ENCODE data around the gene CAPNS2. TPM values are rescaled to one million over a fixed set of nuclear protein-coding genes. Genes with fewer than 3 reads are reported as not detected.

Gene CAPNS2
- total and polyA plus RNA-seq, 9 of the 15 experiments (the other 6 are each of a cell fraction or from before 2014, with no cell fraction given): 0.12 to 0.65 (median 0.24) TPM; not detected in 2

DNA sequence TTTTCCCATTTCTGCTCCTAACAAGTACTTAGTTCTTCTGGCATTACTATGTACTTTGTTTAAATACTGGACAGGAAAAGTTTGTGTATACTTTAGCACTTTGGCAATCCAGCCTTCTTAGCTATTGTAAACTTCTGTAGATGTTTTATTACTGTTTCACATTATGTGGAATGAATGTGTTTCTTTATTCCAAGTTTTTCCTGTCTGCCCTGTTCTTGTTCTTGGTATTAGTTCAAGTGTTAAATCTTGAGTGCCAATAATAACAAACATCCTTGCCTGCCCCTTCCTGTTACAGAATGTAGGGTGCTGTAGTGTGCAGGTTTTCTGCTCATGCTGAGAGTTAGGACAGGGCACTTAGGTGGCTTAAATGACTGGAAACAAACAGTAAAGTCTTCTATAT lies 7.3 kb upstream of the CAPNS2 start (continued):
- TF ChIP-seq, protein P1, sequence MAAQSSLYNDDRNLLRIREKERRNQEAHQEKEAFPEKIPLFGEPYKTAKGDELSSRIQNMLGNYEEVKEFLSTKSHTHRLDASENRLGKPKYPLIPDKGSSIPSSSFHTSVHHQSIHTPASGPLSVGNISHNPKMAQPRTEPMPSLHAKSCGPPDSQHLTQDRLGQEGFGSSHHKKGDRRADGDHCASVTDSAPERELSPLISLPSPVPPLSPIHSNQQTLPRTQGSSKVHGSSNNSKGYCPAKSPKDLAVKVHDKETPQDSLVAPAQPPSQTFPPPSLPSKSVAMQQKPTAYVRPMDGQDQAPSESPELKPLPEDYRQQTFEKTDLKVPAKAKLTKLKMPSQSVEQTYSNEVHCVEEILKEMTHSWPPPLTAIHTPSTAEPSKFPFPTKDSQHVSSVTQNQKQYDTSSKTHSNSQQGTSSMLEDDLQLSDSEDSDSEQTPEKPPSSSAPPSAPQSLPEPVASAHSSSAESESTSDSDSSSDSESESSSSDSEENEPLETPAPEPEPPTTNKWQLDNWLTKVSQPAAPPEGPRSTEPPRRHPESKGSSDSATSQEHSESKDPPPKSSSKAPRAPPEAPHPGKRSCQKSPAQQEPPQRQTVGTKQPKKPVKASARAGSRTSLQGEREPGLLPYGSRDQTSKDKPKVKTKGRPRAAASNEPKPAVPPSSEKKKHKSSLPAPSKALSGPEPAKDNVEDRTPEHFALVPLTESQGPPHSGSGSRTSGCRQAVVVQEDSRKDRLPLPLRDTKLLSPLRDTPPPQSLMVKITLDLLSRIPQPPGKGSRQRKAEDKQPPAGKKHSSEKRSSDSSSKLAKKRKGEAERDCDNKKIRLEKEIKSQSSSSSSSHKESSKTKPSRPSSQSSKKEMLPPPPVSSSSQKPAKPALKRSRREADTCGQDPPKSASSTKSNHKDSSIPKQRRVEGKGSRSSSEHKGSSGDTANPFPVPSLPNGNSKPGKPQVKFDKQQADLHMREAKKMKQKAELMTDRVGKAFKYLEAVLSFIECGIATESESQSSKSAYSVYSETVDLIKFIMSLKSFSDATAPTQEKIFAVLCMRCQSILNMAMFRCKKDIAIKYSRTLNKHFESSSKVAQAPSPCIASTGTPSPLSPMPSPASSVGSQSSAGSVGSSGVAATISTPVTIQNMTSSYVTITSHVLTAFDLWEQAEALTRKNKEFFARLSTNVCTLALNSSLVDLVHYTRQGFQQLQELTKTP (IDR thresholded peaks at IDR 0.05; ENCODE audit: low read depth in 1 of 2, partially characterized antibody in 2 of 2): no peak
- TF ChIP-seq MIER1 (IDR thresholded peaks at IDR 0.05; ENCODE audit: low read depth) (no peak), NR3C1 (CRISPR knock-in tag; IDR thresholded peaks at IDR 0.05) (no peak), PURB (CRISPR knock-in tag; IDR thresholded peaks at IDR 0.05; ENCODE audit: low read depth) (no peak), POLR2G (IDR thresholded peaks at IDR 0.05; ENCODE audit: low read depth, low read length) (no peak), KLF13 (tag; IDR thresholded peaks at IDR 0.05; ENCODE audit: borderline replicate concordance, low read depth) (no peak), ZNF133 (CRISPR knock-in tag; IDR thresholded peaks at IDR 0.05) (no peak)
- TF ChIP-seq, protein P2, sequence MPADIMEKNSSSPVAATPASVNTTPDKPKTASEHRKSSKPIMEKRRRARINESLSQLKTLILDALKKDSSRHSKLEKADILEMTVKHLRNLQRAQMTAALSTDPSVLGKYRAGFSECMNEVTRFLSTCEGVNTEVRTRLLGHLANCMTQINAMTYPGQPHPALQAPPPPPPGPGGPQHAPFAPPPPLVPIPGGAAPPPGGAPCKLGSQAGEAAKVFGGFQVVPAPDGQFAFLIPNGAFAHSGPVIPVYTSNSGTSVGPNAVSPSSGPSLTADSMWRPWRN (IDR thresholded peaks at IDR 0.05; ENCODE audit: low read depth): no peak

All from K562 (cell line).